Ecto neural progenitor cell (in vitro differentiated cells): ENCODE data around the gene PLCG2.
"Not testable (repeated sequence)": the region's sequence is repeated elsewhere in the genome, so short reads cannot be mapped to it uniquely, and the experiment has no call there.

Experiments used
- DNase-seq: peaks from one replicate; pipeline ENCODE4 v3.0.0-alpha.2; 2018; ENCODE audit warnings: low spot score

The PLCG2 gene

GRCh38 chr16:81913222-81913621 is 134.1 kb downstream of the PLCG2 start:
- DNase-seq: no peak

GRCh38 chr16:81917375-81917774 is 138.3 kb downstream of the PLCG2 start:
- DNase-seq: no peak

GRCh38 chr16:81918927-81919326 is 139.8 kb downstream of the PLCG2 start:
- DNase-seq: no peak

- DNase-seq: no peak
Measured at GRCh38 chr16:81920498-81920897, 141.4 kb downstream of the PLCG2 start.

GRCh38 chr16:81921085-81921814 is 142.2 kb downstream of the PLCG2 start:
- DNase-seq: no peak

- no peak for DNase-seq
Measured at GRCh38 chr16:81921843-81922584, 142.9 kb downstream of the PLCG2 start.

- DNase-seq: no peak
Measured at GRCh38 chr16:81923296-81923695, 144.2 kb downstream of the PLCG2 start.

GRCh38 chr16:81925016-81925415 is 145.9 kb downstream of the PLCG2 start:
- DNase-seq: no peak

GRCh38 chr16:81926036-81926435 is 146.9 kb downstream of the PLCG2 start:
- DNase-seq: no peak

GRCh38 chr16:81927561-81928185 is 148.6 kb downstream of the PLCG2 start:
- no peak for DNase-seq

- DNase-seq: no peak
Measured at GRCh38 chr16:81928271-81928918, 149.3 kb downstream of the PLCG2 start.

GRCh38 chr16:81928975-81929374 is 149.9 kb downstream of the PLCG2 start:
- peak; percentile 43 for DNase-seq

GRCh38 chr16:81929841-81930240 is 150.8 kb downstream of the PLCG2 start:
- no peak for DNase-seq

GRCh38 chr16:81931927-81932326 is 152.8 kb downstream of the PLCG2 start:
- no peak for DNase-seq

- peak; percentile 39 for DNase-seq
Measured at GRCh38 chr16:81932668-81933067, 153.6 kb downstream of the PLCG2 start.

- DNase-seq: no peak
Measured at GRCh38 chr16:81933361-81933760, 154.3 kb downstream of the PLCG2 start.

- DNase-seq: not testable (repeated sequence)
Measured at GRCh38 chr16:81934711-81935110, 155.6 kb downstream of the PLCG2 start.

- peak; percentile 36 for DNase-seq
Measured at GRCh38 chr16:81936209-81937000, 157.3 kb downstream of the PLCG2 start.

- DNase-seq: peak; percentile 44
Measured at GRCh38 chr16:81937305-81938038, 158.4 kb downstream of the PLCG2 start.

GRCh38 chr16:81938326-81939163 is 159.5 kb downstream of the PLCG2 start:
- DNase-seq: peak; percentile 19
